Vagina (tissue), 2 donors: ENCODE results near the gene ANO2.

ENCODE experiments used
- CTCF ChIP-seq, 3 experiments: fragments of 450-650 bp in 2 of 3; fragments of 200-600 bp in 1 of 3; sonication (generic) in 1 of 3; IDR thresholded peaks; one replicate each; pipeline ENCODE4 v1.5.1; 2017 to 2019; ENCODE audit warnings: antibody characterized with exemption in 3 of 3, mild to moderate bottlenecking in 2 of 3, moderate library complexity in 2 of 3
- POLR2A ChIP-seq, 2 donors: fragments of 450-650 bp; IDR thresholded peaks; one replicate each; pipeline ENCODE4 v1.6.1; 2017; ENCODE audit warnings: antibody characterized with exemption in 2 of 2, mild to moderate bottlenecking in 2 of 2, moderate library complexity in 2 of 2

GRCh38 chr12:5779401-5779800, 165.7 kb downstream of the ANO2 start:
- TF ChIP-seq CTCF (IDR thresholded peaks at IDR 0.05) (no peak), POLR2A (IDR thresholded peaks at IDR 0.05) (no peak)
